COLO668 (cell line): ENCODE data around the gene PAGE2.
"Not testable (repeated sequence)": the region's sequence is repeated elsewhere in the genome, so short reads cannot be mapped to it uniquely, and the experiment has no call there.

Source experiments
- DNase-seq: peaks from one replicate; lab custom pipeline; 2025; ENCODE audit not compliant: unreplicated experiment; lab: John Stamatoyannopoulos, UW

PAGE2 gene

DNA sequence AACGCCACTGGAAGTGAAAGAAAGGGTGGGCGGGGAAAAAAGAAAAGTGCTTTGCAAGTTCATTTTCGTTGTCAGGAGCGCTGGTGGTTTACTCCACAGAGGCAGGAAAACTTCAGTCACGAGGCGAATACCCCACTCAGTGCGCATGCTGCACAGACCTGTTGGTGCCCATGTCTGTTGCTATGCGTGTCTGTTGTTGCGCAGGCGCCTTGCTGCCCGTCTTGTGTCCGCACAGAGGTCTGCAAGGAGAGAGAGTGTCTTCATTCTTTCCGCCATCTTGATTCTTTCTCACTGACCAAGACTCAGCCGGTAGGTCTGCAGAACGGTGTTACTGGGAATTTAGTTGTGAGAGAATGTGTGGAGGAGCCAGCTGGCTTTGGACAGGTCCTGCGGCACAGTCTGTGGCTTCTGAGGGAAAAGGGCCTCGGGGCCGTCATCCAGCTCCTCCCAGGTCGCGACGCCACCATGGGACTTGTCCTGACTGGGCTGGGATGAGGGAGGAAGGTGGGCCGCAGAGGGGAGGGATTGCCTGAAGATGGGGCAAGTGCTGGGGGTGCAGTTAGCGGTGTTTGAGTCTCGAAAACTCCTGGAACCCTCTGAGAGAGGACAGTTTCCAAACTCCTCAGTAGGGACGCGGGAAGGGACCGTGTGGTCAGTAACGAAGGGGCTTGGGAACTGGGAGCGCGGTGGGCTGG lies at the start of gene PAGE2:
TSS of gene PAGE2 (plus strand) at position 224 of the 695 bp plus-strand sequence. CDS start 1,003 bp downstream, outside the sequence.
- DNase-seq = no peak

- DNase-seq = no peak
Observed at GRCh38 chrX:55039471-55039870, 49.3 kb upstream of the PAGE2 start.

DNA sequence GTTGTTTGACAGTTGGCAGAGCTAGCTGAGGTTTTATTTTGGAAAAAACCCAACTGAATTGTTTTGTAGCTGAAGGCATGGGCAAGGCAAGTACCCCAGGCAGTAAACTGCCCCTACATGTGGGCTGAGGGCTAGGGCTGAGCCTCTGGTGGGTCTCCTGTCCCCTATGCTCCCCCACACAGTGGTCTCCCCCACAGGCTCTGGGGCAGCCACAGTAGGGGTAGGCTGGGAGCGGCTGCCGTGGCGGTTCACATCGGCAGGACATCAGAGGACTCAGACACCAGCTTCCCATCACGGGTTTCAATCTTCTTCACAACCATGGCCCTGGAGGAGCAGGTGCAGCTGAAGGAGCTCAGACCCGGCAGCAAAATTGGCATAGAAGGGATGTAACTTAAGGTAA lies 47.3 kb upstream of the PAGE2 start:
- DNase-seq = no peak

DNA sequence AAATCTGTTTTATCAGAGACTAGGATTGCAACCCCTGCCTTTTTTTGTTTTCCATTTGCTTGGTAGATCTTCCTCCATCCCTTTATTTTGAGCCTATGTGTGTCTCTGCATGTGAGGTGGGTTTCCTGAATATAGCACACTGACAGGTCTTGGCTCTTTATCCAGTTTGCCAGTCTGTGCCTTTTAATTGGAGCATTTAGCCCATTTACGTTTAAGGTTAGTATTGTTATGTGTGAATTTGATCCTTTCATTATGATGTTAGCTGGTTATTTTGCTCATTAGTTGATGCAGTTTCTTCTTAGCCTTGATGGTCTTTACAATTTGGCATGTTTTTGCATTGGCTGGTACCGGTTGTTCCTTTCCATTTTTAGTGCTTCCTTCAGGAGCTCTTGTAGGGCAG lies 38.2 kb upstream of the PAGE2 start:
- DNase-seq = not testable (repeated sequence)

- no peak for DNase-seq
Observed at GRCh38 chrX:55056820-55057674, 31.8 kb upstream of the PAGE2 start.

DNA sequence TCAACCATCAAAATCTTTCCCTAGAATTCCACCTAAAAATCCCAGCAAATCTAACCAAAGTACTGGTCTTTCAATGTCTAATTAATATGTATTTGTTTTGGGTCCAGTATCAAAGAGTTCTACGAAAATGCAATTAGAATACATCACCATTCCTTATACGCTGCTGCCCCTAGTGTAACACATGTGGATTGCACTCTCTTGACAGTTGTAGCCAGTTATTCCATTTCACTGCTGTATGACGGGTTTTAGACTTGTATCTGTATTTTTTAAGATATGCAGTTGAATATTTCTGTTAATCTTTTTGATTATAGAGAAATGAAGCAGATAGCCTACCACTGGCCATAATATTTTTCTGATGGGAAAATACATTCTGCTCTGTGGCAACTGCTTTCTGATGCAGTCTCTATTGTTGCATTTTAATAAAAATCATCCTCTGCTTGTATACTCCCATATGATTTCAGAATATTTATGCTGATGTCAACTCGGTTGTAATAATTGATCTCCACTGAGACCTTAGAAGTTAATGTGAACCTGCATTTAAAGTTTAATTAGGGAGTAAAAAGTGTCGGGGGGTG lies 31.1 kb upstream of the PAGE2 start:
- peak; percentile 1 for DNase-seq

DNA sequence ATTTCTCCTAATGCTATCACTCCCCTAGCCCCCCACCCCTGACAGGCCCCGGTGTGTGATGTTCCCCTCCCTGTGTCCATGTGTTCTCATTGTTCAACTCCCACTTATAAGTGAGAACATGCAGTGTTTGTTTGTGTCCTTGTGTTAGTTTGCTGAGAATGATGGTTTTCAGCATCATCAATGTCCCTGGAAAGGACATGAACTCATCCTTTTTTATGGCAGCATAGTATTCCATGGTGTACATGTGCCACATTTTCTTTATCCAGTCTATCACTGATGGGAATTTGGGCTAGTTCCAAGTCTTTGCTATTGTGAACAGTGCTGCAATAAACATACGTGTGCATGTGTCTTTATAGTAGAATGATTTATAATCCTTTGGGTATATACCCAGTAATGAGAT lies 21.6 kb upstream of the PAGE2 start:
- DNase-seq = not testable (repeated sequence)

GRCh38 chrX:55072286-55072685 lies 16.5 kb upstream of the PAGE2 start:
- no peak for DNase-seq

DNA sequence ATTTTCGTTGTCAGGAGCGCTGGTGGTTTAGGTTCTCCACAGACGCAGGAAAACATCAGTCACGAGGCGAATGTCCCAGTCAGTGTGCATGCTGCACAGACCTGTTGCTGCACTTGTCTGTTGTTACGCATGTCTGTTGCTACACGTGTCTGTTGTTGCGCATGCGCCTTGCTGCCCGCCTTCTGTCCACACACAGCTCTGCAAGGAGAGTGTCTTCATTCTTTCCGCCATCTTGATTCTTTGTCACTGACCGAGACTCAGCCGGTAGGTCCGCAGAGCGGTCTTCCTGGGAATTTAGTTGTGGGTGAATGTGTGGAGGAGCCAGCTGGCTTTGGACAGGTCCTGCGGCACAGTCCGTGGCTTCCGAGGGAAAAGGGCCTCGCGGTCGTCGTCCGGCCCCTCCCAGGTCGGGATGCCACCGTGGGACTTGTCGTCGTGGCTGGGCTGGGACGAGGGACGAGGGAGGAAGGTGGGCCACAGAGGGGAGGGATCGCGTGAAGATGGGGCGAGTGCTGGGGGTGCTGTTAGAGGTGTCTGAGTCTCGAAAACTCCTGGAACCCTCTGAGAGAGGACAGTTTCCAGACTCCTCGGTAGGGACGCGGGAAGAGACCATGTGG lies 13.9 kb upstream of the PAGE2 start, which contains the start of gene PAGE2B:
TSS of gene PAGE2B (plus strand) at position 180 of the 617 bp plus-strand sequence. CDS start 1,012 bp downstream, outside the sequence.
- no peak for DNase-seq

GRCh38 chrX:55098691-55099090 lies 9.9 kb downstream of the PAGE2 start:
- no peak for DNase-seq

DNA sequence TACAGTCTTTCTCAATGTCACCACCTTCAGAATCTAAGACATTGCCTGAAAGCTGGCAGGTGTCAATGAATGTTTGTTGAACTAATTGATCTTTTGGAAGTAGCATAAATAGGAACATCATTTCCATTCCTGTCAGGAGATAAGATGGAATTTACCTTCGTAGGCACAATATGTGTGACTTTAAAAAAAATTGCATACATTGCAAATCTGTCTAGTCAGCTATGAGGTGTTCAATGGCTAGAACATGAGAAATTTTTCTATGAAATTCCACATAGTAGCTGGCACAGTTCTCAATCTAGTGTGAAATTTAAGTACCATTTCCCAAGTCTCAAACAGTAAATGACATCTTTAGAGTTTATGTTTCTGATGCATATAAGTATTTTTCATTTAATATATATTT lies 10.3 kb downstream of the PAGE2 start:
- no peak for DNase-seq

GRCh38 chrX:55102754-55103153 lies 13.9 kb downstream of the PAGE2 start:
- DNase-seq = no peak

DNA sequence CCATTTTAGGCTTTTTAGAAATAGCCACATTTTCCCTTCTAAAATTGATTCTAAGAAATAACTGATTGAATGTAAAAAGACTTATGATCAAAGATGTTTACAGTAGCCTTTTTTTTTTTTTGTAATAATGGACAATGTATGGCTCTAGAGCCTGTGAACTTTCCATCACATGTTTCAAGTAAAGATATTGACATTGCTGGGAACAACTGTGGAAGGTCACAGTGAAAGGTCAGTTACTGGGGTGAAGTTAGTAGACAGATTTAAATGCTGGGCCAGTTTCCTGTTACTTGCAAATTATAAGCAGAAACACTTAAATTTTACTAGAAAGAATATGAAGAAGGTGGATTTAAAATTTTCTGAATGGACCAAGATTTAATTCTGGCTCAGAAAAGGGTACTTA lies 18.4 kb downstream of the PAGE2 start:
- no peak for DNase-seq

- DNase-seq = no peak
Observed at GRCh38 chrX:55107911-55108310, 19.1 kb downstream of the PAGE2 start.

DNA sequence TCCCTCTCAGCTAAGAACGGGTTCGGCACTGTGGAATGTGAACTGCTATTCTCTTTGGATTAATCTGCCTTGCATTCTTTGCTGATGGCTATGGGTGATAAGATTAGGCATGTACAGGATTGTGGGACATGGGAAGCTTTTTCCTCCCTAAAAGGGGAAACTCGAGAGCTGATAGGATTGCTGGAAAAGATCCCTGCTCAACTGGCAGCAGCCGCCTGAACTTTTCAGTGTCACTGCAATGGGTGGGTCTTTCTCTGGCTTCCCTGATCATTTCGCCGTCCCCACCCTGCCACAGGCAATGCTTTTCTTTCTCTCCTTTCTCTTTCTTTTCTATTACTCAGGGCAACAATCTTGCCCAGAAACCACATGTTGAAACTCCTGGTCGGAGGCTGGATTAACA lies 20.5 kb downstream of the PAGE2 start:
- no peak for DNase-seq

DNA sequence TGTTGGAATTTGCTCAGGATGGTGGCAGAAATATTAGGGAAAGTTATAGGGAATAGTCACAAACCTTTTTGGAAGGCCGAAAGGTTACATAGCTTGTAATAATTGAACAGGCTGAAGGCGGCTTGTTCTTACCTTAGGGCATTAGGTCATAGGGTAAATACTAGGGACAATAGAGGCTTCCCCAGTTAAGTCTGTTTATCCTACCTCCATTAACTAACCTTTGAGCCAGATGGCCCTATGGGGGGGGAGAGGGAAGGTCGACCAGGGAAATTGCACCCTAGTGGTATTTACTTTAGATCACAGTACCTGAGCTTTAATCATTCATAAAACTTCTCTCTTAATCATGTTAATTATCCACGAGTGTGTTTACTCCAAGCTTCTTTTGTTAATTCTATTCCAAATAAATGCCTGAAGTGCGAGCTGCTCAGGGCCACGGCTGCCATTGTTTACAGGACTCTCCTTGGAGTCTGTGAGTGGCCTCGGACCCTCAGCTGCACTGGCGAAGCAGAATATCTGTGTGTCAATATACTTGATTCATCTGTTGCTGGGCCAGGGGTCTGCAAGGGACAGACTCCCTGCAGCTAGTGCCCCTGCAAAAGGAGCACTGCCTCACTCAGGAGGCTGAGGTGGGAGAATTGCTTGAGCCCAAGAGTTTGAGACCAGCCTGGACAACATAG lies 22.9 kb downstream of the PAGE2 start:
- peak; percentile 41 for DNase-seq

- not testable (repeated sequence) for DNase-seq
Observed at GRCh38 chrX:55116589-55116988, 27.8 kb downstream of the PAGE2 start.

DNA sequence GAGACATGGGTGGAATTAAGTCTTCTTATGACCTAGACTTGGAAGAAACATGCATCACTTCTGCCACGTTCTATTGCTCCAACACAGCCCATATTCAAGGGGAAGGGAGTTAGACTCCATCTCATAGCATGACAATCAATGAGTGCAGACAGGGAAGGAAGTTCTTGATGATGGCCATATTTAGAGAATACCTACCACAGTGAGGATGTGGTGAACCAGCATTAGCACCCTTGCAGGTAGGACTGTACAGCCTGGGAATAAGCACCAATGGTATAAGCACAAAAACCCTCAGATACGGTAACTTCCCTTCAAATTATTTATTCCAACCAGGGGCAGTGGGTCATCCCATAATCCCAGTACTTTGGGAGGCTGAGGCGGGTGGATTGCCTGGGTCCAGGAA lies 29.8 kb downstream of the PAGE2 start:
- no peak for DNase-seq

DNA sequence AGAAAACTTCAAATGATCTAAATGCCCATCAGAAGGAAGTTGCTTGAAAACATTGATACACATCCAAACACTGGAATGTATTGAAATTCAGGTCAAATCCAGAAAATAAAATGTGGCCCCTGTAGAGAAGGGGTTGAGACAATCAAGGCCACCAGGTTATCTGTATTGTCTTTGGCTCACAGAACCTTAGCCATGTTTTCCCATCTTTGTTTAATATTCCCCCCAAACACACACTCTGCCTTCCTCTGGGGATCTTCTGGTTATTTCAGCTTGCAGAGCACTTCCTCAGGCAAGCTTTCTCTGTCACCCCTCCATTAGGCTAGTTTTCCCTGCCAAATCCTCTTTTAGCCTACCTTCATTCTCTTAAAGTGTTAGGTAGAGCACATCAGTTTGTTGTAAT lies 30.5 kb downstream of the PAGE2 start:
- DNase-seq = no peak

DNA sequence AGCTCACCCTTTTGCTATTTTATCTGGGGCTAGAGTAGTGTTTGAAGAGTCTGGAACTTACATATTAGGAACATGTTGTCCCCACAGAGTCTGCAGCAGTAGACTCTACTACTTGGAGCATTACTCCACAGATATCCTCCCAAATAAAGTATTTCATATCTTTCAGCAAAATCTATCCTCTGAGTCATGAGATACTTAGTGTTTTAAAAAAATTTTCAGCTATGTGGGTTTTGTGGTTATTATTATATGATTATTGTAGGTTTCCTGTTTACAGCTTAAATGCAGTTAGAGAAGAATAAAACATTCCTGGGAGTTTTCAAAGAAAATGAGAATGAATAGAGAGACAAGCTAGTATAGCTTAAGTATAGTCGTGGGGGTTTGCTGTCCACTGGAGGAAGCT lies 30.9 kb downstream of the PAGE2 start:
- no peak for DNase-seq
